ENCODE results near the gene INAVA.

INAVA gene

GRCh38 chr1:200857804-200858203 lies 36.9 kb upstream of the INAVA start:
- no peak for TF ChIP-seq CTCF (conservative IDR thresholded peaks at IDR 0.05; ENCODE audit: control insufficient read depth, insufficient read depth, low read depth, low read length)
- no peak overlapping the region for H3K4me3 ChIP-seq (ENCODE audit: control insufficient read depth, low read depth, low read length)
- no peak for DNase-seq (ENCODE audit: low read depth)

DNA sequence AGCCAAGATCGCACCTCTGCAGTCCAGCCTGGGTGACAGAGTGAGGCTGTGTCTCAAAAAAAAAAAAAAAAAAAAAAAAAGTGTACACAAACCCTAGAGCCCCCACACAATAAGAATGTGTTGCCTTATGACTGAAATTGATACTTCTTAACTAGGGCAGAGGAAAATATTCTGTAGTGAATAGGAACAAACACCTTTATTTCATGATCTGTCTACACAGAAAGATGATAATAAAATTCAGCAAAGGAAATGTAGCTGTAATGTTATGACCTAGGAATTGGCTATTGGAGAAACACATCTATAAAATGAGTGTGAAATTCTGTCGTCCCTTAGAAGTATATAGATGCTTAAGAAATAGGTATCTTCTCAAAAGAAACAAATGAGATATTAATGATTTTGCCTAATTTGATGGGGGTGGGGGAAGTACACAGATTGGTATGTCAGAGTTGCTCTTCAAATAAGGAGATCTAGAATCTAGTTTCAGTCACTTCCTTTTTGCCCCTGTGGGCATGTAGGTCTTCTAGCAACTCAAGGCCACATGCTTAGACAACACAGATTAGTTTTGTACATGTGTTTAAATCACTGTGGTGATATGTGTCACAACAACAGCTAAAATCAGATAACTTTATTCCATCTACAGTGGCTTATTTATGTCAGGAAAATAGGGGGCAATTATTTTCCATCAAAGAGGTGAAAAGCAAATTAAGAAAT lies 32.6 kb upstream of the INAVA start:
- DNase-seq (ENCODE audit: low read depth) = no peak
- TF ChIP-seq CTCF (conservative IDR thresholded peaks at IDR 0.05; ENCODE audit: control insufficient read depth, insufficient read depth, low read depth, low read length) = no peak
- H3K4me3 ChIP-seq (ENCODE audit: control insufficient read depth, low read depth, low read length) = no peak overlapping the region

DNA sequence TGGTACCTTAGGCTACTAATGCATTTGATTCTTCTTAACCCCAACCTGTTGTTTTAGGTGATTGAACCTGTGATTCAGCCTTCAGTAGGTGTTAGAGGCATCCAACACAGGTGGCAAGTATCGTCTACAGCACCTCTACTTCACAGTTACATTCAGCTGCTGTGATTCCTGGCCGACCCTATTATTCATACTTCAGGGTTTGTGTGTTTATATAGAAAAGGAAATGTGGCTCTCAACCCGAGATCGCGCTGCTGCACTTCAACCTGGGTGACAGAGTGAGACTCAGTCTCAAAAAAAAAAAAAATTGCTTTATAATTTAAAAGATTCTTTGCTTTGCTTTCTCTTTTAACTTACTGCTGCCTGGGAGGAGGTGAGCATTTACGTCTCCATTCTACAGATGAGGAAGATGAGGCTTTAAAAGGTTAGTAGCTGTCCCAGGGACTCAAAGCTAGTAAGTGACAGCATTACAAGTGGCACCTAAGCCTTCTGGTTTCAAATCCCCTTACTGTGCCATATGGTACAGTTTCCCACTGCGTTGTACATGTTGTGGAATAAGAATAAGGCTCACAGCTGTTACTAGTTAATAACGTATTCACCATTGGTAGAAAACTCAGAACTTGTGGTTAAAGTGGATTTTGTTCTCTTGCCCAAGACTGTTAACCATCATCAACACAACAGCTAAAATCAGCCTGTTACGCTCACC lies 31.8 kb upstream of the INAVA start:
- H3K4me3 ChIP-seq (ENCODE audit: control insufficient read depth, low read depth, low read length) = no peak overlapping the region
- DNase-seq (ENCODE audit: low read depth) = peak; percentile 15

GRCh38 chr1:200866116-200866515 lies 28.6 kb upstream of the INAVA start:
- DNase-seq (ENCODE audit: low read depth) = no peak
- no peak for TF ChIP-seq CTCF (conservative IDR thresholded peaks at IDR 0.05; ENCODE audit: control insufficient read depth, insufficient read depth, low read depth, low read length)
- no peak overlapping the region for H3K4me3 ChIP-seq (ENCODE audit: control insufficient read depth, low read depth, low read length)

More for the DNA sequence above, 31.8 kb upstream of the INAVA start:
- no peak for TF ChIP-seq CTCF (conservative IDR thresholded peaks at IDR 0.05; ENCODE audit: control insufficient read depth, insufficient read depth, low read depth, low read length)

DNA sequence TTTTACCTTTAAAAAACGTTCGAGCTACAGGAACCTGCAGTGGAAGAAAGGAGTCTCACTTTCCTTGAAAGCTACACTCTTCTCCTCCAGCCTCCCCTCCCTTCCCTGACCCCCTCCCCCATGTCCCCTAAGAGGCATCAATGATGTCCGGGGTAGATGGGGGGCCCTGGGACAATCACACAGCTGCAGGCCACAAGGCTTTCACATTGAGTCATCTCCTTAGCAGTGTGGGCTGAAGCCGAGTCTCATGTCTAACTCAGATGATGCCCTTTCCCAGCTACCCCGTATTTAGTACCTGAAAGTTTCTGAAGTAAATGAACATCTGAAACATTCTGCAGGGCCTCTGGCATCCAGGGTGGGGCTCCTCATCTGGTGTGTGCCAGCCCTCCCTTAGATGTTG lies 28.2 kb upstream of the INAVA start:
- no peak overlapping the region for H3K4me3 ChIP-seq (ENCODE audit: control insufficient read depth, low read depth, low read length)
- DNase-seq (ENCODE audit: low read depth) = peak; percentile 28
- no peak for TF ChIP-seq CTCF (conservative IDR thresholded peaks at IDR 0.05; ENCODE audit: control insufficient read depth, insufficient read depth, low read depth, low read length)

DNA sequence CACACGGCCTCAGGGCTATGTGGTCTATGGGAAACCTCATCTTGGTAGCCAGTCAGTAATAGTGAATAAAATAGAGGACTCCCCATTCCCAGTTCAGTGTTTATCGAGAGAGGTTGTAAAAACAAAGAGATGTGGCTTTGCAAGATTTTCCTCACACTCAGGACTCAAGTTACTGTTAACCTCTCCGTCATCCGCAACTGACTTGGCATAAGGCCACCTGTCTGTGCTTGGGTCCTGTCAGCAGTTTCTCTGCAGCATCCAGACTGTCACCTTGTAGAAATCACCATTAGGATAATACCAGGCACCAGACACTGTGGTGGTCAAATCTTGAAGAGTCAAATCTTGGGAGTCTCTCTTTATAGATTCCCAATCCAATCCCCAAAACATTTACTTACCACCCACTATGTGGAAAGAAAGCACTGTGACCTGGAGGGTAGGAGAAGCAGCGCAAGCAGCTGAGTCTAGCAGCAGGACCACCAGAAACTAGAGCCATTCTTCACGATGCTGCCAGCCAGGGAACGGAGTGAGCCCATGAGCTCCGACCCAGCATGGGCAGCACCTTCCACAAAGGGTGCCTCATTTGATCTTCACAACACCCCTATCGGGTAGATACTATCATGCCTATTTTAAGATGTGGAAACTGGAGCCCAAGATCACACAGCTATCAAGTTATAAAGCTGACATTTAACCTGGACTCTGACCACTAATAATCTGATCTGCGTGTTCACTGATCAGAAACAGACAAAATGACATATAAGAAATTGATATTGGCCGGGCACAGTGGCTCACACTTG lies 27.5 kb upstream of the INAVA start:
- H3K4me3 ChIP-seq (ENCODE audit: control insufficient read depth, low read depth, low read length) = no peak overlapping the region
- DNase-seq (ENCODE audit: low read depth) = peak; percentile 21
- TF ChIP-seq CTCF (conservative IDR thresholded peaks at IDR 0.05; ENCODE audit: control insufficient read depth, insufficient read depth, low read depth, low read length) = no peak
